ENCODE measurements around the gene TMBIM6. TPM values are rescaled to one million over a fixed set of nuclear protein-coding genes. Genes with fewer than 3 reads are reported as not detected.
A peak's percentile ranks its signal among the peaks of the same experiment; 100 is the strongest.

The TMBIM6 gene
- total RNA-seq, 1 donor from 2014 or later: 452 TPM

GRCh38 chr12:49809381-49809905 lies 68.1 kb downstream of the TMBIM6 start:
- no peak overlapping the region for H3K4me3 ChIP-seq (ENCODE audit: insufficient read depth, low read depth, low read length)
- H3K27ac Mint-ChIP-seq (ENCODE audit: unreplicated experiment): peak overlapping the region; percentile 93
- TF ChIP-seq, protein P1, sequence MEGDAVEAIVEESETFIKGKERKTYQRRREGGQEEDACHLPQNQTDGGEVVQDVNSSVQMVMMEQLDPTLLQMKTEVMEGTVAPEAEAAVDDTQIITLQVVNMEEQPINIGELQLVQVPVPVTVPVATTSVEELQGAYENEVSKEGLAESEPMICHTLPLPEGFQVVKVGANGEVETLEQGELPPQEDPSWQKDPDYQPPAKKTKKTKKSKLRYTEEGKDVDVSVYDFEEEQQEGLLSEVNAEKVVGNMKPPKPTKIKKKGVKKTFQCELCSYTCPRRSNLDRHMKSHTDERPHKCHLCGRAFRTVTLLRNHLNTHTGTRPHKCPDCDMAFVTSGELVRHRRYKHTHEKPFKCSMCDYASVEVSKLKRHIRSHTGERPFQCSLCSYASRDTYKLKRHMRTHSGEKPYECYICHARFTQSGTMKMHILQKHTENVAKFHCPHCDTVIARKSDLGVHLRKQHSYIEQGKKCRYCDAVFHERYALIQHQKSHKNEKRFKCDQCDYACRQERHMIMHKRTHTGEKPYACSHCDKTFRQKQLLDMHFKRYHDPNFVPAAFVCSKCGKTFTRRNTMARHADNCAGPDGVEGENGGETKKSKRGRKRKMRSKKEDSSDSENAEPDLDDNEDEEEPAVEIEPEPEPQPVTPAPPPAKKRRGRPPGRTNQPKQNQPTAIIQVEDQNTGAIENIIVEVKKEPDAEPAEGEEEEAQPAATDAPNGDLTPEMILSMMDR (IDR thresholded peaks at IDR 0.05; ENCODE audit: insufficient read depth, low read depth, low read length): no peak
- TF ChIP-seq EZH2 (IDR thresholded peaks at IDR 0.05; ENCODE audit: insufficient read depth, low read length): no peak
- H3K36me3 ChIP-seq (ENCODE audit: insufficient read depth, low read length): peaks cover 9% of the 10 kb centered on the region
- no peaks in the 10 kb centered on the region for H3K9me3 Mint-ChIP-seq (ENCODE audit: unreplicated experiment)
- peaks cover 29% of the 10 kb centered on the region for H3K36me3 Mint-ChIP-seq (ENCODE audit: low read depth, unreplicated experiment)
- H3K27ac ChIP-seq (ENCODE audit: low read depth, low read length): no peak overlapping the region
- peak overlapping the region; percentile 65 for H3K4me3 Mint-ChIP-seq (ENCODE audit: unreplicated experiment)
- no peaks in the 10 kb centered on the region for H3K27me3 Mint-ChIP-seq (ENCODE audit: low read depth, unreplicated experiment)
- FAIRE-seq: no peak
- no peaks in the 10 kb centered on the region for H3K27me3 ChIP-seq (ENCODE audit: insufficient read depth, low read length)
- no peaks in the 10 kb centered on the region for H3K9me3 ChIP-seq (ENCODE audit: insufficient read depth, low read depth, low read length)
- H4K20me1 ChIP-seq (ENCODE audit: insufficient read depth, low read length): peaks cover 85% of the 10 kb centered on the region
- peak; percentile 10 for DNase-seq (ENCODE audit: low read depth)
- H3K79me2 ChIP-seq (ENCODE audit: insufficient read depth, low read length): peaks cover 72% of the 10 kb centered on the region
- H2AFZ ChIP-seq (ENCODE audit: low read depth, low read length): no peak overlapping the region
- H3K4me1 Mint-ChIP-seq (ENCODE audit: low read depth, unreplicated experiment): peaks cover 56% of the 10 kb centered on the region
- peaks cover 16% of the 10 kb centered on the region for H3K4me1 ChIP-seq (ENCODE audit: insufficient read depth, low read length)
- peak overlapping the region; percentile 50 for H3K4me2 ChIP-seq (ENCODE audit: low read length)
- H3K9ac ChIP-seq (ENCODE audit: low read length): peak overlapping the region; percentile 19

GRCh38 chr12:49809906-49810389 lies 68.6 kb downstream of the TMBIM6 start:
- Histone ChIP-seq H3K9me3 (ENCODE audit: insufficient read depth, low read depth, low read length) (no peaks in the 10 kb centered on the region), H4K20me1 (ENCODE audit: insufficient read depth, low read length) (peaks cover 85% of the 10 kb centered on the region), H3K27ac (ENCODE audit: low read depth, low read length) (no peak overlapping the region), H3K79me2 (ENCODE audit: insufficient read depth, low read length) (peaks cover 76% of the 10 kb centered on the region), H3K36me3 (ENCODE audit: insufficient read depth, low read length) (peaks cover 5% of the 10 kb centered on the region), H3K9ac (ENCODE audit: low read length) (peak overlapping the region; percentile 19), H3K27me3 (ENCODE audit: insufficient read depth, low read length) (no peaks in the 10 kb centered on the region), H3K4me1 (ENCODE audit: insufficient read depth, low read length) (peaks cover 16% of the 10 kb centered on the region), H3K4me3 (ENCODE audit: insufficient read depth, low read depth, low read length) (no peak overlapping the region), H2AFZ (ENCODE audit: low read depth, low read length) (no peak overlapping the region), H3K4me2 (ENCODE audit: low read length) (peak overlapping the region; percentile 50)
- no peak for DNase-seq (ENCODE audit: low read depth)
- H3K4me1 Mint-ChIP-seq (ENCODE audit: low read depth, unreplicated experiment): peaks cover 56% of the 10 kb centered on the region
- no peaks in the 10 kb centered on the region for H3K9me3 Mint-ChIP-seq (ENCODE audit: unreplicated experiment)
- H3K27ac Mint-ChIP-seq (ENCODE audit: unreplicated experiment): peak overlapping the region; percentile 93
- H3K36me3 Mint-ChIP-seq (ENCODE audit: low read depth, unreplicated experiment): peaks cover 31% of the 10 kb centered on the region
- peak overlapping the region; percentile 65 for H3K4me3 Mint-ChIP-seq (ENCODE audit: unreplicated experiment)
- TF ChIP-seq, protein P1 (IDR thresholded peaks at IDR 0.05; ENCODE audit: insufficient read depth, low read depth, low read length): no peak
- no peak for TF ChIP-seq EZH2 (IDR thresholded peaks at IDR 0.05; ENCODE audit: insufficient read depth, low read length)
- no peaks in the 10 kb centered on the region for H3K27me3 Mint-ChIP-seq (ENCODE audit: low read depth, unreplicated experiment)
- no peak for FAIRE-seq

- no peaks in the 10 kb centered on the region for H3K27me3 ChIP-seq (ENCODE audit: insufficient read depth, low read length)
- H3K79me2 ChIP-seq (ENCODE audit: insufficient read depth, low read length): peaks cover 69% of the 10 kb centered on the region
- Mint-ChIP-seq H3K4me3 (ENCODE audit: unreplicated experiment) (no peak overlapping the region), H3K27ac (ENCODE audit: unreplicated experiment) (no peak overlapping the region), H3K27me3 (ENCODE audit: low read depth, unreplicated experiment) (no peaks in the 10 kb centered on the region), H3K9me3 (ENCODE audit: unreplicated experiment) (no peaks in the 10 kb centered on the region), H3K36me3 (ENCODE audit: low read depth, unreplicated experiment) (peaks cover 27% of the 10 kb centered on the region), H3K4me1 (ENCODE audit: low read depth, unreplicated experiment) (peaks cover 55% of the 10 kb centered on the region)
- H3K9ac ChIP-seq (ENCODE audit: low read length): no peak overlapping the region
- H3K4me1 ChIP-seq (ENCODE audit: insufficient read depth, low read length): peaks cover 16% of the 10 kb centered on the region
- peaks cover 3% of the 10 kb centered on the region for H3K36me3 ChIP-seq (ENCODE audit: insufficient read depth, low read length)
- FAIRE-seq (no peak), DNase-seq (ENCODE audit: low read depth) (no peak)
- no peaks in the 10 kb centered on the region for H3K9me3 ChIP-seq (ENCODE audit: insufficient read depth, low read depth, low read length)
- H3K27ac ChIP-seq (ENCODE audit: low read depth, low read length): no peak overlapping the region
- TF ChIP-seq EZH2 (IDR thresholded peaks at IDR 0.05; ENCODE audit: insufficient read depth, low read length): no peak
- TF ChIP-seq, protein P1 (IDR thresholded peaks at IDR 0.05; ENCODE audit: insufficient read depth, low read depth, low read length): no peak
- H3K4me2 ChIP-seq (ENCODE audit: low read length): no peak overlapping the region
- H3K4me3 ChIP-seq (ENCODE audit: insufficient read depth, low read depth, low read length): no peak overlapping the region
- H2AFZ ChIP-seq (ENCODE audit: low read depth, low read length): no peak overlapping the region
- H4K20me1 ChIP-seq (ENCODE audit: insufficient read depth, low read length): peaks cover 73% of the 10 kb centered on the region
These were observed 69.8 kb downstream of the TMBIM6 start for GRCh38 chr12:49811136-49811535.
